ENCODE data around the gene COG1.

The COG1 gene

DNA sequence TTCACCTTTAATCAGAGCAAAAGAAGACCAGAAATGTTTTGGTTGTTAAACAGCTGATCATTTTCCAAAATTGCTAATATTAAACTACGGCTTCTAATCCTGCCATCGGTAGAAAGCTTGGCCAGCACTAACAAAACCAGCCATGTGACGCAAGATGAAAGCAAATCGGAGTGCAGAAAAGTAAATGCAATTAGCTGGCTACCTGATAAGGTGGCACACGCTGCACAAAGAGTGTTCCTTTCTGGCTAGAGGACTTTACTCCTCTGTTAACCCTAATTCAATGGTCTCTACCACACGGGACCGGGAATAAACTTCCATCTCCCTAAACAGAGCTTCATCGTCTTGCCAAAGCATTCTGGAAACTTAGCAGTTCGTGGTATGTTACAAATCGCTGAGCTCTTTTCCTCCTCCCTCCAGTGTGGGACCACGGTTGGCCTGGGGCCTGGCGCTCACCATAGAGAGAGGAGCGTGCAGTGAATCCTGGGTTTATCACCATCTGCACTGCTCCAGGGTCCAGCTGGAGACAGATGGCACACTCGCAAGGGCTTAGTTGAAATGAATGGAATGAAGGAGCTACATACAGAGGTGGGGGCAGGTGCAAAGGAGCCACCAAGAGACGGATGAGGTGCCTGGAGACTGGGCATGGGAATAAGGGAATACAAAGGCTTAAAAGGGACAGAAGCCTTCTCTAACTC lies 10.1 kb upstream of the COG1 start:
- Histone ChIP-seq H2AFZ (ENCODE audit: low read depth, low read length) (no peak overlapping the region), H3K36me3 (ENCODE audit: insufficient read depth, low read length) (no peaks in the 10 kb centered on the region), H3K4me3 (ENCODE audit: low read length) (no peak overlapping the region), H3K4me1 (ENCODE audit: insufficient read depth, low read length) (no peaks in the 10 kb centered on the region), H3K27me3 (ENCODE audit: insufficient read depth, low read length) (no peaks in the 10 kb centered on the region), H3K9me3 (ENCODE audit: low read length) (no peaks in the 10 kb centered on the region)

DNA sequence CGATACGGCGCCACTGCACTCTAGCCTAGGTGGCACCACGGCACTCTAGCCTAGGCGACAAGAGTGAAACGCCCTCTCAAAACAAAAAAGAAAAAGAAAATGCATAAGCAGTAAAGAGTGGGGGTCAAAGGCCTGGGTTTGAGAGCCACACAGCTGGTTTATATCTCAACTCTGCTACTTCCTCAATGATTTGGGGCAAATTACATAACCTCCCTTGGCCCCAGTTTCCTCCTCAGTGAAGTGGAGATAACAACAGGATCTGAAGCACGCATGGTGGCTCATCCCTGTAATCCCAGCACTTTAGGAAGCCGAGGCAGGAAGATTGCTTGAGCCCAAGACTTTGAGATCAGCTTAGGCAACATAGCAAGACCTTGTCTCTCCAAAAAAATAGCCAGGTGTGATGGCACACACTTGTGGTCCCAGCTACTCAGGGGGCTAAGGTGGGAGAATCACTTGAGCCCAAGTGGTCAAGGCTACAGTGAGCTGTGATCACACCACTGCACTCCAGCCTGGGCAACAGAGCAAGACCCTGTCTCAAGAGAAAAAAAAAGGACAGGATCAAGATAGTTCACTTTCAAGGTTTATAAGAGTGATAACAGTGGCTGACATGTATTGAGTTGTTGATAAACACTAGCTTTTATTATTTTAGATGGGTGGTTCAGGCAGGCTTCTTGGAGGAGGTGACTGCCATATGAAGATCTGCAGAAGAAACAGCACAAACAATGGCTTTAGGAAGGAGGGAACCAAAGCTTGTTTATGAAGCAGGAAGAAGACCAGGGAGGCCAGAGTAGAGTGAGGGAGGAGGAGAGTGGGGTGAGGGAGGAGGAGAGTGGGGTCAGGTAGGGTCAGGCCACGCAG lies 8.5 kb upstream of the COG1 start:
- H3K27me3 ChIP-seq (ENCODE audit: insufficient read depth, low read length) = no peaks in the 10 kb centered on the region
- no peak overlapping the region for H3K4me3 ChIP-seq (ENCODE audit: low read length)
- H3K9me3 ChIP-seq (ENCODE audit: low read length) = no peaks in the 10 kb centered on the region
- H3K36me3 ChIP-seq (ENCODE audit: insufficient read depth, low read length) = no peaks in the 10 kb centered on the region
- no peak overlapping the region for H2AFZ ChIP-seq (ENCODE audit: low read depth, low read length)
- H3K4me1 ChIP-seq (ENCODE audit: insufficient read depth, low read length) = no peaks in the 10 kb centered on the region

DNA sequence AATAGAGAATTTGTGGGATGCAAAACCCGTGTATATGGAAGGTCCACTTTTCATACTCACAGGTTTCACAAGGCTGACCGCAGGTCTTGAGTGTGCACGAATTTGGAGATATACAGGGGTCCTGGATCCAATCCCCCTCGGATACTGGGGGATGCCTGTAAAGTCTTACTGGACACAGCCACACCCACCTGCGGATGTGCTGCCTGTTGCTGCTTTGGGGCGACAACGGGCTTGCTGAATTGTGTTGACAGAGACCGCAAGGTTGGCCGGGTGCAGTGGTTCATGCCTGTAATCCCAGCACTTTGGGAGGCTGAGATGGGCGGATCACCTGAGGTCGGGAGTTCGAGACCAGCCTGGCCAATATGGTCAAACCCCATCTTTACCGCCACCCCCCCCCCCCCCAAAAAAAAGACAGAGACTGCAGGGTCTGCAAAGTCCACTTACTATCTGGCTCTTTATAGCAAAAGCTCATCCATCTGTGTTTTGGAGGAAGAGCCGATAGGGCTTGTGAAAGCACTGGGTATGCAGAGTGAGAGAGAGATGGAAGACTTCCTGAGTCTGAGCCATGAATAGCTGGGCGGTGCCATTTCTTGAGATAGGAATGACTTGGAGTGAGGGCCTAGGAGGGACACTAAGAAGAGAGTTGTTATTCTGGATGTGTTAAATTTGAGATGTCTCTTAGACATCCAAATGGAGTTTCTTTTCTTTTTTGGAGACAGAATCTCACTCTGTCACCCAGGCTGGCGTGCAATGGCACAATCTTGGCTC lies 6.4 kb upstream of the COG1 start:
- Histone ChIP-seq H3K36me3 (ENCODE audit: insufficient read depth, low read length) (no peaks in the 10 kb centered on the region), H3K9me3 (ENCODE audit: low read length) (no peaks in the 10 kb centered on the region)

DNA sequence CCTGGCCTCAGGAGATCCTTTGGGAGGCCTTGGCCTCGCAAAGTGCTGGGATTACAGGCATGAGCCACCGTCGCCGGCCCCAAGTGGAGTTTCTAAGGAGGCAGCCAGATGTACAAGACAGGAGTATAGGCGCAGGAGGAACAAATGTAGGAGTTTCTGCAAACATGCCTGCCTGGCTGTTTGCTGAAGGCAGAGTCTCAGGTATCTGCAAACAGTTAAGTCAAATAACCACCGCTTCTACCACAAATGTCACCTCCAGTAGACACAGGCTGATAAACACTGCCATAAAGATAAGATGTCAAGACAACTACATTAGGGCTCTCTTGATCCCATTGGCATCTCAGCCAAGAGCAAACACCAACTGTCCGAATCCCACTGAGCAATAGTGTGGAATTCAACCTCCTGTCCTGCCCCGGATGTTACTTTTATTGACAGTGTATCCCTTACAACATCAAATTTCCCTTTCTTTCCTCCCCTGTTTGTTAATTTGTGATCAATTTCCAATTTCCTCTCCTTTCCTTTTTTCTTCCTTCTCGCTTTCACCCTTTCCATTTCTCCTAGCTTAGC lies 5.6 kb upstream of the COG1 start:
- Histone ChIP-seq H3K27me3 (ENCODE audit: insufficient read depth, low read length) (no peaks in the 10 kb centered on the region), H3K9me3 (ENCODE audit: low read length) (no peaks in the 10 kb centered on the region), H3K4me3 (ENCODE audit: low read length) (no peak overlapping the region), H2AFZ (ENCODE audit: low read depth, low read length) (no peak overlapping the region), H3K4me1 (ENCODE audit: insufficient read depth, low read length) (no peaks in the 10 kb centered on the region), H3K36me3 (ENCODE audit: insufficient read depth, low read length) (no peaks in the 10 kb centered on the region)

More for the DNA sequence above, 6.4 kb upstream of the COG1 start:
- Histone ChIP-seq H3K4me1 (ENCODE audit: insufficient read depth, low read length) (no peaks in the 10 kb centered on the region), H2AFZ (ENCODE audit: low read depth, low read length) (no peak overlapping the region), H3K27me3 (ENCODE audit: insufficient read depth, low read length) (no peaks in the 10 kb centered on the region), H3K4me3 (ENCODE audit: low read length) (no peak overlapping the region)

DNA sequence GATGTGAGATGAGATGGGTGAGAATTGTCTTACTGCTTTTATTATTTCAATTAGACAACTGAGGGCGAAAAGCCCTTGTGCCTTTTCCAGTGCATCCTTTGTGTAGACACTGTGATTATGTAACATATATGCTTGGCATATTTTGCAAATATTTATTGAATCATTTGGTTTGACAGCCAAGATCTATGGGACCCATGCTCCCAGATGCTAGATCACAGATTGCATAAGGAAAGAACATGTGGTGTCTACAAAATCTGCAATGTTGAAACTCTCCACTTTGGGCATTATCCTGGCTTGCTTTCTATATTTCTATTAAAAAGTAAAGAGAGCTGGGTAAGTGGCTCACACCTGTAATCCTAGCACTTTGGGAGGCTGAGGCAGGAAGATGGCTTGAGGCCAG lies 4.8 kb upstream of the COG1 start:
- H3K27me3 ChIP-seq (ENCODE audit: insufficient read depth, low read length) = no peaks in the 10 kb centered on the region

DNA sequence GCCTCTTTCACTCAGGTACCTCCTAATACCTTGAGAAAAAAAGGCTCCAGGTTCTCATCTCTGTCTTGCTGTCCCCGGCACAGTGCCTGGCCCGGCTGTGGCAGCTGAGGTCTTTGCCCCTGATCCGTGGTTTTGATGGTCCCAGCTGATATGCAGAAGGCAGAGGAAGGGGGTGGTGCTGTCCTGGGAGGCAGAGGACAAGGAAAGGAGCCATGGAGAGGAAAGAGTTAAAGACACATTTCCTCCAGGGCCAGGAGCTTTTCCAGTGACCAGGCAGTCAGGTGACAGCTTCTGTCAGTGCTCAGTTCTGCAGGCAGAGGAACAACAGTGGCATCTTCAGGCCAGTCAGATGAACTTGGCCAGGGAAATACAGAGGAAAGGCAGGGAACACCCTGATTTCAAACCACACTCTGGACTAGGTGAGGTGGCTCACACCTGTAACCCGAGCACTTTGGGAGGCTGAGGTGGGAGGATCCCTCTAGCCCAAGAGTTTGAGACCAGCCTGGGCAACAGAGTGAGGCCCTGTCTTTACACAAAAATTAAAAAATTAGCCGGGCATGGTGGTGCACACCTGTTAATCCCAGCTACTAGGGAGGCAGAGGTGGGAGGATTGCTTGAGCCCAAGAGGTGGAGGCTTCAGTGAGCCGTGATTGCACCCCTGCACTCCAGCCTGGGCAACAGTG lies 3.3 kb upstream of the COG1 start:
- H3K27me3 ChIP-seq (ENCODE audit: insufficient read depth, low read length) = no peaks in the 10 kb centered on the region
- no peak overlapping the region for H2AFZ ChIP-seq (ENCODE audit: low read depth, low read length)
- no peak overlapping the region for H3K4me3 ChIP-seq (ENCODE audit: low read length)
- peaks cover 6% of the 10 kb centered on the region for H3K4me1 ChIP-seq (ENCODE audit: insufficient read depth, low read length)
- H3K9me3 ChIP-seq (ENCODE audit: low read length) = no peaks in the 10 kb centered on the region
- no peaks in the 10 kb centered on the region for H3K36me3 ChIP-seq (ENCODE audit: insufficient read depth, low read length)

More for the DNA sequence above, 4.8 kb upstream of the COG1 start:
- no peak overlapping the region for H2AFZ ChIP-seq (ENCODE audit: low read depth, low read length)
- no peaks in the 10 kb centered on the region for H3K4me1 ChIP-seq (ENCODE audit: insufficient read depth, low read length)
- no peak overlapping the region for H3K4me3 ChIP-seq (ENCODE audit: low read length)
- no peaks in the 10 kb centered on the region for H3K36me3 ChIP-seq (ENCODE audit: insufficient read depth, low read length)
- no peaks in the 10 kb centered on the region for H3K9me3 ChIP-seq (ENCODE audit: low read length)

DNA sequence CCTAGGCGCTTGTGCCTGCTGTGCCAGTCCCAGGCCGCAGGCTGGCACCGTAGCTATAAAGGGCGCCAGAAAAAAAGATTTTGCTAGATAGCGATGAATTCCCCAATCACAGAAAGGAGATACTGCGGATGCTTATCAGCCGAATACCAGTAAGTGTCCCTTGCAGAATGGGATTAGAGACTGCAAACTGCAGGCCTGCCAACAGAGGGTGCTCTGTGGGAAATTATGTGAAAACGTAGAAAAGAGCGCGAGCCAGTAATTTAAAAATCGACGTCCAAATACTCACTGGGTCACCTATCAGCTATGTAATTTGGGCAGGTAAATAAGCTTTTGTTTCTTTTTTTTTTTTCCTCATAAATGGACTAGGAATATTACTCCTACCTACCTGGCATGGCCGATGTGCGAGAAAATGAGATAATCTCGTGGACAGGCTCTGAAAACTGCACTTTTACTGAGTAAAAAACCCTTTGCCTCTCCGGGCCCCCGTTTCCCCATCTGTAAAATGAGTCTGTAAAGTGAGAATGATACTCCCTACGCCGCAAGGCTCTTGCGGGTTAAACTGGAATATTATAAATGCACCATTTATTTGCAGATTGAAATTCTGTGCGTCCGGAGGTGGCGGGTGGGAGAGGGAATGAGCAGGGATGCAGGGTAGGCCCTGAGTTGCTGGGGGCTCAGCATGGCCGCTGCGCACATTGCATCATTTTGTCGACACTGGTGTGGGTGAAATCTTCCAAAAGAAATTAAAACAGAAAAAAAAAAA lies 1.2 kb upstream of the COG1 start:
- peak overlapping the region; percentile 99 for H3K4me3 ChIP-seq (ENCODE audit: low read length)
- H3K9me3 ChIP-seq (ENCODE audit: low read length) = no peaks in the 10 kb centered on the region
- peak overlapping the region; percentile 56 for H2AFZ ChIP-seq (ENCODE audit: low read depth, low read length)
- H3K36me3 ChIP-seq (ENCODE audit: insufficient read depth, low read length) = peaks cover 9% of the 10 kb centered on the region
- no peaks in the 10 kb centered on the region for H3K27me3 ChIP-seq (ENCODE audit: insufficient read depth, low read length)
- H3K4me1 ChIP-seq (ENCODE audit: insufficient read depth, low read length) = peaks cover 6% of the 10 kb centered on the region

DNA sequence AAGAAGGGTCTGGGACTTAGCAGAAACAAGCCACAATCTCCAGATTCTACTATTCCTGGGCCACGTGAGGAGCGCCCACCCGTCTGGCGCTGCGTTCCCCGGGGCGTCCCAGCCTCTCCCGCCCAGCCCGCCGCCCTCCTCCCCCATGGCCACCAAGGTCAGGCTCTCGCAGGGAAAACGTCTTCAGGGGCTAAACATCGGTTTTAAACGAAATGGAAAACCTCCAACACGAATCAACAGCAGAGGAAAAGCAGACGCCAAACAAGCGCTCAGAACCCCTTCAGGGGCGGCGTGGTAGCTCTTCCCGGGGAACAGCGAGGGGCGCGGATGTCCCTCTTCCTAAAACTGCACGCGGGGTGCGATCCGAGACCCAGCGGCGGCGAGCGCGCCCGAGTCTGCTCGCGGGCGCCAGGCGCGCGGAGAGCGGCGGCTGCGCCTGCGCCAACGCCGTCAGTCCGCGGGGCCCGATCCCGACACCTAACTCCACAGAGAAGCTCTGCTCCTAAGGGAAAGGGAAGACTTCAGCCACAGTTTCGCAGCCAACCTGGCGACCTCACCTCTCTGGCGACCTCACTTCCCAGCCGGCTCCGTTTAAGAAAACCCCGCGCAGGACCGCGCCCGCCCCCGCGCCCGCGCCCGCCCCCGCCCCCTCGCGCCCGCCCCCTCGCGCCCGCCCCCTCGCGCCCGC lies 505 bp upstream of the COG1 start:
- H2AFZ ChIP-seq (ENCODE audit: low read depth, low read length) = peak overlapping the region; percentile 56
- H3K36me3 ChIP-seq (ENCODE audit: insufficient read depth, low read length) = peaks cover 16% of the 10 kb centered on the region
- no peaks in the 10 kb centered on the region for H3K27me3 ChIP-seq (ENCODE audit: insufficient read depth, low read length)
- no peaks in the 10 kb centered on the region for H3K9me3 ChIP-seq (ENCODE audit: low read length)
- peaks cover 6% of the 10 kb centered on the region for H3K4me1 ChIP-seq (ENCODE audit: insufficient read depth, low read length)
- peak overlapping the region; percentile 99 for H3K4me3 ChIP-seq (ENCODE audit: low read length)

DNA sequence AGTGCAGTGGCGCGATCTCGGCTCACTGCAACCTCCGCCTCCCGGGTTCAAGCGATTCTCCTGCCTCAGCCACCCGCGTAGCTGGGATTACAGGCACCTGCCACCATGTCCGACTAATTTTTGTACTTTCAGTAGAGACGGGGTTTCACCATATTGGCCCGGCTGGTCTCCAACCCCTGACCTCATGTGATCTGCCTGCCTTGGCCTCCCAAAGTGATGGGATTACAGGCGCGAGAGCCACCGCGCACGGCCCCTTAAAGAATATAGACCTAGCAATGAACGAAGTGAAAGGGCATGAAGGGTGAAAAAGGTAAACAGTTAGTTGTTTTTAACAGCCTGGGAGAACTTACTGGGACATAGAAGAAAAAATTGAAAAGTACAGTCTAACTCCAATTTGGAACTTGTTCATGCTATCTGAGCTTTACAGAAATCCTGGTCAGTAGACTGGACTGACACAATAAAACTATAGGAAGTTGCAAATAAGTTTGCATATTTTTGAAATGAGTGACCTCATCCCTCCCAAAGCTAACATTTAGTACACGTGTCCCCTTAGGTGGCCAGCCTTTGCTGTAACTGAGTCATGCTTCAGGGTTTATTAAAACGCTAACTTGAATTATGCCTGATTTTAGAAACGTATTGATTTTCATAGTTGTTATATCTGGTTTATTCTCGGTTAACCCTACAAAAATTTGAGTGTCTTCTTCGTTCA lies 1.8 kb downstream of the COG1 start:
- no peaks in the 10 kb centered on the region for H3K9me3 ChIP-seq (ENCODE audit: low read length)
- peaks cover 6% of the 10 kb centered on the region for H3K4me1 ChIP-seq (ENCODE audit: insufficient read depth, low read length)
- H3K4me3 ChIP-seq (ENCODE audit: low read length) = no peak overlapping the region
- H3K27me3 ChIP-seq (ENCODE audit: insufficient read depth, low read length) = no peaks in the 10 kb centered on the region
- H3K36me3 ChIP-seq (ENCODE audit: insufficient read depth, low read length) = peaks cover 39% of the 10 kb centered on the region
- H2AFZ ChIP-seq (ENCODE audit: low read depth, low read length) = no peak overlapping the region

DNA sequence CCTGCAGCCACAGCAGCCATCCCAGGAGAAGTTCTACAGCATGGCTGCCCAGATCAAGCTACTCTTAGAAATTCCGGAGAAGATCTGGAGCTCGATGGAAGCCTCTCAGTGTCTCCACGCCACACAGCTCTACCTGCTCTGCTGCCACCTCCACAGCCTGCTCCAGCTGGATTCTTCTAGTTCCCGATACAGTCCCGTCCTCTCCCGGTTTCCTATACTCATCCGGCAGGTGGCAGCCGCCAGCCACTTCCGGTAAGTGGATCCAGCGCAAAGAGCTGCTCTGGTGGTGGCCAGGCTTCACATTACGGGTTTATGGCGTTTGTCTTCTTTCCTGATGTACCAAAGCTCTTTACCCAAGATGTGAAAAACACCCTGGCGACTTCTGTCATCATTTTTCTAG lies 3.6 kb downstream of the COG1 start:
- Histone ChIP-seq H3K9me3 (ENCODE audit: low read length) (no peaks in the 10 kb centered on the region), H3K27me3 (ENCODE audit: insufficient read depth, low read length) (no peaks in the 10 kb centered on the region), H3K4me3 (ENCODE audit: low read length) (no peak overlapping the region), H3K36me3 (ENCODE audit: insufficient read depth, low read length) (peaks cover 57% of the 10 kb centered on the region), H3K4me1 (ENCODE audit: insufficient read depth, low read length) (peaks cover 6% of the 10 kb centered on the region), H2AFZ (ENCODE audit: low read depth, low read length) (no peak overlapping the region)

DNA sequence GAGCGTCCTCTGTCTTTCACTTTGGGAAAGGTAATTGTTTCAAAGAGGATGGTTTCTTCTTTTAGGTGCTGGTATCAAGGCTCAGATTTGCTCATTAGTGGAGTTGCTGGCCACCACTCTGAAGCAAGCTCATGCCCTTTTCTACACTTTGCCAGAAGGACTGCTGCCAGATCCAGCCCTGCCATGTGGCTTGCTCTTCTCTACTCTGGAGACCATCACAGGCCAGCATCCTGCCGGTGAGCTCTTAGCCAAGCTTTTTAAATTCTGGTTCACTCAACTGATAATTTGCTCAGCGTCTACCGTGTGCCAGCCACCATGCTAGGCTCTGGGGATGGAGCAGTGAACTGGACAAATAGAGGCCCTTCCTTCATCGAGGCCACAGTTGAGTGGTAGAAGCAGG lies 4.3 kb downstream of the COG1 start:
- Histone ChIP-seq H3K4me1 (ENCODE audit: insufficient read depth, low read length) (peaks cover 6% of the 10 kb centered on the region), H2AFZ (ENCODE audit: low read depth, low read length) (no peak overlapping the region), H3K36me3 (ENCODE audit: insufficient read depth, low read length) (peaks cover 61% of the 10 kb centered on the region), H3K9me3 (ENCODE audit: low read length) (no peaks in the 10 kb centered on the region), H3K27me3 (ENCODE audit: insufficient read depth, low read length) (no peaks in the 10 kb centered on the region), H3K4me3 (ENCODE audit: low read length) (no peak overlapping the region)
